Inferior parietal cortex (tissue), 1 donor: Measurements from ENCODE around the gene SLC19A1.
"Not testable (repeated sequence)": the region's sequence is repeated elsewhere in the genome, so short reads cannot be mapped to it uniquely, and the experiment has no call there.

Source experiments
- DNase-seq: peaks from one replicate; pipeline ENCODE4 v3.0.0-alpha.2; 2016; ENCODE audit errors: extremely low spot score

Gene SLC19A1

DNA sequence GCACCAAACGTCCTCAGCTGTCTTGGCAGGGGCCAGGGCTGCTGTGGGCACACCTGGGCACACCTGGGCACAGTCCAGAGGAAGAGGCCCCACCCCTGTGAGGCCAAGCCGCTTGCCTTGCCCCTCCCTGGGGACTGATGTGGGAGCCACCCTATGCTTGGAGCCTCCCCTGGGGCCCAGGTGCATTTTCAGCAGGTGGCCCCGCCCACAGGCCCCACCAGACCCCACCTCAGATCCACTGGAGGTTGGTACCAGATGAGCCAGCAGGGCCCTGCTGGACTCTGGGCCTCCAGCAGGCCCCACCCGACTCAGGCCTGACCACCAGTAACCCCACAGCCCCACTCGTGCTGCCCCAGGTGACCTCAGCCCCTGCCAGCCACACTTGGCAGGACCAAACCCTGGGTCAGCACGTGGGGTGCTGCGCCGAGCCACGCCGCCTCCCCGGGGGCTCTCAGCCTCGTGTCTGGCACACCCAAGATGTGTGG is 8.8 kb downstream of the SLC19A1 start:
- DNase-seq: no peak

DNA sequence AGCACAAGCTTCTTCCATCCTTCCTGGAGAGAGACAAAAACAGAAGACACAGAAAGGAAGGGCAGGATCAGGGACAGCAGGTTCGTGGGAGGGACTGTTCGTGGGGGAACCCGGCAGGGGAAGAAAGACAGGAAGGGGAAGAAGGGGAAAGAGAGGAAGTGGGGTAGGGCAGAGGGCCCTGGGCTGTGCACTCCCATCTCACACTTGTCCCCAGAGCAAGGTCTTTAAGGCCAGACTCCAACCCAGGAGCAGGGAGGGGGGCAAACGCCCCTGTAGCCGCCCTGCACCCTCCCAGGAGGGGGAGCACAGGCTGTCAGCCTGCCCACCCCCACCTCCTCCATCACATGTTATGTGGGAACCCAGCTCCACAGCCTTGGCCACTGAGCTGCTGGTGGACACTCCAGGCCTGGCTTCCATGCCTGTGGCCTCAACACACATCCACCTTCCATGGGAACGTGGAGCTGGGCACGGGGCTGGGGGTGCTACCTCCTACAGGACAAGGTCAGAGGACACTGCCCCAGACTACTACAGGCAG is 9.3 kb downstream of the SLC19A1 start:
- no peak for DNase-seq

DNA sequence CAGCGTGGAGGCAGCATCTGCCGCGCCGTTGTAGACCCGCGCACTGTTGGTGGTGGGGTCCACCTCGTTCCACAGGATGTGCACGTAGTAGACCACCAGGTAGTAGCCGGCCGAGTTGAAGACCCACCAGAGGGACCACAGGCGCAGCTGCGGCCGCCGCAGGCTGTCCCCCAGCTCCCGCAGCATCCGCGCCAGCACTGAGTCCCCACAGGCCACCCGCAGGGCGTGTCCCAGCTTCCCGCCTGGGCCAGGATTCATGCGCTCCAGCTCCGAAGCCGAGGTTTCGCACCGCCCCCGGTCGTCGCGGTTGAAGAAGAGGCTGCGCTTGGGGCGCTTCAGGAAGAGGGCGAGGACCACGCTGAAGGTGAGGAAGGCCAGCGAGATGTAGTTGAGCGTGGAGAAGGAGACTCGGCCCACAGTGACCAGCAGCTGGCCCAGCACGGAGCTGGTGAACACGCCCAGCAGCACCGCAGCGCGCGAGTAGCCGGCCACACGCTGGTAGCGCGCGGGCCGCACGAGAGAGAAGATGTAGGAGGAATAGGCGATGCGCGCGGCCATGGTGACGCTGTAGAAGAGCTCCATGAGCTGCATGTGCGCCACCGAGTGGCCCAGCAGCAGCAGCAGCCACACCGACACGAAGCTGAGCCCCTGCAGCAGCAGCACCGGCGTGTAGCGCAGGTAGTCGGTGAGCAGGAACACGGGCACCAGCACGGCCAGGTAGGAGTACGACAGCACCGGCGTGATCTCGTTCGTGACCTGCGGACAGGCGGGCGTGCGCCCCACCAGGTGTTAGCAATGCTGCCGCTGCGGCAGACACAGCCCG is 10.6 kb downstream of the SLC19A1 start:
- no peak for DNase-seq

DNA sequence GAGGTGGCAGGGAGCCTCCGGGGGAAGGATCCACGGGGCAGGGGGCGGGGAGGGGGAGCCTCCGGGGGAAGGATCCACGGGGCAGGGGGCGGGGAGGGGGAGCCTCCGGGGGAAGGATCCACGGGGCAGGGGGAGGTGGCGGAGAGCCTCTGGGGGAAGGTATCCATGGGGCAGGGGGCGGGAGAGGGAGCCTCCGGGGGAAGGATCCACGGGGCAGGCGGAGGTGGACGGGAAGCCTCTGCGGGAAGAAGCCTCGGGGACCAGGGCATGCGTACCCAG is 11.2 kb downstream of the SLC19A1 start:
- DNase-seq: not testable (repeated sequence)

DNA sequence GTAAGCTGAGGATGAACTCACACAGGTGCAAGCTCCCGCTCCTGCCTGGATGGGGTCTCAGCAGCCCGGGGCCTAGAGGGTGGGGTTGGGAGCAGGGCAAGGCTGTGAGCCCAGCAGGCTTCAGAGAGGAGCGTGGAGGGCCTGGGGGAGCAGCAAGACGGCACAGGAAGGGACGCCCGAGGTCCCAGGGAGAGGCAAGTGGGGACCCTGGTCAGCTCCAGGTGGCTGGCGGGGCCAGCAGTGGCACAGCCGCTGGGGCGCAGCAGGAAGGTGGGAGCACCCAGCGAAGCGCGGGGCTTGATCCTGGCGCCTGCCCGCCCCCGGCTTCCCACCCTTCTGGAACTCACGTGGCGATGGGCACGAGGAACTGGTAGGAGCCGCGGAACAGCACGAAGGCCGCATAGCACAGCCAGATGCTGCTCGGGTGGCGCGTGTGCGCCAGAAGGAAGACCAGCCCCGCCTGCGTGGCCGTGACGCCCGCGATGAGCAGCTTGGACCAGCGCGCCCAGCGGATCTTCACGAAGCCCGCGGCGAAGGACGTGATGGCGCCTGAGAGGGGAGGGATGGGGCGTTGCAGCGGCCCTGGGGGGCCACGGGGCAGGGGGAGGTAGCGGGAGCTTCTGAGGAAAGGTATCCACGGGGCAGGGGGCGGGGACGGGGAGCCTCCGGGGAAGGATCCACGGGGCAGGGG is 11.7 kb downstream of the SLC19A1 start:
- no peak for DNase-seq

DNA sequence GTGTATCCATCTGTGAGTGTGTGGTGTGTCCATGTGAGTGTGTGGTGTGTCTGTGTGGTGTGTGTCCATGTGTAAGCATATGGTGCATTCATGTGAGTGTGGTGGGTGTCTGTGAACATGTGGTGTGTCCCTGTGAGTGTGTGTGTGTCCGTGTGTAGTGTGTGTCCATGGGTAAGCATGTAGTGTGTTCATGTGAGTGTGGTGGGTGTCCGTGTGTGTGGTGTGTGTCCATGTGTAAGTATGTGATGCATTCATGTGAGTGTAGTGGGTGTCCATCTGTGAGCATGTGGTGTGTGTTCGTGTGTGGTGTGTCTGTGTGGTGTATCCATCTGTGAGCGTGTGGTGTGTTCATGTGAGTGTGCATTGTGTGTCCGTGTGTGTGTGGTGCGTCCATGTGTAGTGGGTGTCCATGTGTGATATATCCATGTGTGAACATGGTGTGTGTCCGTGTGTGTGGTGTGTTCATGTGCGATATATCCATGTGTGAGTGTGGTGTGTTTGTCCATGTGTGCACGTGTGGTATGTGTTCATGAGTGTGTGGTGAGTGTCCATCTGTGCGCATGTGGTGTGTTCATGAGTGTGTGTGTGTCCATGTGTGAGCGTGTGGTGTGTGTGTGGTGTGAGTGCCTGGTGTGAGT is 12.3 kb downstream of the SLC19A1 start:
- no peak for DNase-seq

DNA sequence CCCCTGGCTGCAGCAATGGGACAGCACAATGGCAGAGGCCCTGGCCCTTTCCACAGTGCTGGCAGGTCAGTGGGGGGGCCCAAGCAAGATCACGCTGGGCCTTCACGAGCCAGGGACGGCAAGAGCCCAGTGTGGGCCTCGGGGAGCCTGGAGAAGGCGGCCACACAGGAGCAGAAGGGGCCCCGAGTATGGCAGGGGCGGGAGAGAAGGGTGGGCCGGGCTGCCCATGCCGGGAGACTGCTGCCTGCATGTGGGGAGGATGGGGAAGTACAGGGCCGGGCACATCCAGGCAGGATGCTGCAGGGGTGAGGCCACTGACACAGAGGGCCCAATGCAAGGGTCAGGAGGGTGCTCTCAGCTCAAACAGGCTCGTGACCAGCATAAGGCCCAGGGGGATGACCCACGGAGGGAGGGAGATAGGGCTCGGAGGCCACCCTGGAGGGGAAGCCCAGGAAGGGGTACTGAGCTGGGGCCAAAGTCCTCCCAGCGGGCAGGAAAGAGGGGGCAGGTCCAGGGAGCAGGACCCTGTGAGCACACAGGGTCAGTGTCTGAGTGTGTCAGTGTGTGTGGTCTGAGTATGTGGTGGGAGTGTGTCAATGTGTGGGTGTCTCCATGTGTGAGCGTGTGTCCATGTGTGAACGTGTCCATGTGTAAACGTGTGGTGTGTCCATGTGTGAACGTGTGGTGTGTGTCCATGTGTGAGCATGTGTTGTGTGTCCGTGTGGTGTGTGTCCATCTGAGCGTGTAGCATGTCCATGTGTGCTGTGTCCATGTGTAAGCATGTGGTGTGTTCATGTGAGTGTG is 13.1 kb downstream of the SLC19A1 start:
- no peak for DNase-seq

DNA sequence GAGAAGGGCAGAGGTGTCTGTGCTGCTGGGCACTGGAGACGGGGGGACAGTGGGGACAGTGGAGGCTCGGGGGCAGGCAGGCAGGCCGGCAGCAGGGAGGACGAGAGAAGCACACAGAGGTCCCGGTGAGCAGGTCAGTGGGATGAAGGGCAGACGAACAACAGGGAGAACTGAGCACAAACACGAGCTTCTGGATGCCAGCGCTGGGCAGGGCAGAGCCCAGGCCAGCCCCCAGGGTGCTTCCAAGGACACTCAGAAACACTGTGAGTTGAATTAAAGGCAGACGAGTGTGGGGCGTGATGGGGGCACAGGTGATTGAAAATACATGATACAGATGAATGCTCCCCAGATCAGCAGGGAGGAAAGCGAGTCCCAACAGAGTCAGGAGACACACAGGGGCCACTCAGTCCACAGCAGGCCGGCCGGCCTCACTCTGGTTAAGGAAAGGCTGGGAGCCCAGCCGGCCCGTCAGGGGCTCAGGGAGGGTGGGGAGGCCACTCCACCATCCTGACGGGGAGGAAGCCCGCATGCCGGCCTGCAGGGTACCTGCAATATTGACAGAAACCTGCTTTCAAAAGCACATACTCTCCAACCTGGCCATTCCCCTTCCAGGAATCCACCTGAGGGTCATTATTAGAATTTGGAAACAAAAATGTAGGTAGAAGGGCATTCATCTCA is 14.1 kb downstream of the SLC19A1 start:
- DNase-seq: no peak

DNA sequence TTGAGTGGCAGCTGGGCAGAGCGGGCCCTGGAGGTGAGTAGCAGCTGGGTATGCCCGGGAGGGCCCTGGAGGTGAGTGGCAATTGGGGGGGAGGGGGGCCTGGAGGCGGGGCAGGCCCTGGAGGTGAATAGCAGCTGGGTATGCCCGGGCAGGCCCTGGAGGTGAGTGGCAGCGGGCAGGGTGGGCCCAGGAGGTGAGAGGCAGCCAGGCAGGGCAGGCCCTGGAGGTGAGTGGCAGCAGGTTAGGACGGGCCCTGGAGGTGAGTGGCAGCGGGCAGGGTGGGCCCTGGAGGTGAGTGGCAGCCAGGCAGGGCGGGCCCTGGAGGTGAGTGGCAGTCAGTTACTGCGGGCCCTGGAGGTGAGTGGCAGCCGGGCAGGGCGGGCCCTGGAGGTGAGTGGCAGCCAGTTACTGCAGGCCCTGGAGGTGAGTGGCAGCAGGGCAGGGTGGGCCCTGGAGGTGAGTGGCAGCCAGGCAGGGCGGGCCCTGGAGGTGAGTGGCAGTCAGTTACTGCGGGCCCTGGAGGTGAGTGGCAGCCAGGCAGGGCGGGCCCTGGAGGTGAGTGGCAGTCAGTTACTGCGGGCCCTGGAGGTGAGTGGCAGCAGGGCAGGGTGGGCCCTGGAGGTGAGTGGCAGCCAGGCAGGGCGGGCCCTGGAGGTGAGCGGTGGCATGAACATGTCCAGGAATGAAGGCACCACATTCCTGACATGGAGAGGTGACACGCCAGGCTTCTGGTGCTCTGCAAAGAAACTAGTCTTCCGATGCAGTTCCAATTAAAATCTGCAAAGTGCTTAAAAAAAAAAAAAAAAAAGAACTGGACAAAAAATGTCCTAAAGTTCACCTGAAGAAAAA is 14.9 kb downstream of the SLC19A1 start:
- DNase-seq: not testable (repeated sequence)

DNA sequence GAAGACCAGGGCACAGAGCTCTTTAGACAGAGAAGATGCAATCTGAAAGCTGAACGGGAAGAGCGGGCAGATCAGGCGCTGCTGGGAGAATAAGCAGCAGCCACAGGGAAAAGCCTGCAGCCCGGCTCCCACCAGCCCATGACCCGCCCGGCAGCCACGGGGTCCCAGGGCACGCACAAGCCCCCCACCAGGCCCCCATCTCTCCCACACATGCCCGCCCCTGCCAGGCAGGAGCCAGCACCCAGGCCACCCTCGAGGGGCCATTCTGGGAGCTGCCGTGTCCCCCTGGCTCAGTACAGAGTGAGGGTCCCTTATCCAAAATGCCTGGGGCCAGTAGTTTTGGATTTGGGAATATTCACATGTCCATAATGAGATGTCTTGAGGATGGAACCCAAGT is 16.3 kb downstream of the SLC19A1 start:
- DNase-seq: no peak

DNA sequence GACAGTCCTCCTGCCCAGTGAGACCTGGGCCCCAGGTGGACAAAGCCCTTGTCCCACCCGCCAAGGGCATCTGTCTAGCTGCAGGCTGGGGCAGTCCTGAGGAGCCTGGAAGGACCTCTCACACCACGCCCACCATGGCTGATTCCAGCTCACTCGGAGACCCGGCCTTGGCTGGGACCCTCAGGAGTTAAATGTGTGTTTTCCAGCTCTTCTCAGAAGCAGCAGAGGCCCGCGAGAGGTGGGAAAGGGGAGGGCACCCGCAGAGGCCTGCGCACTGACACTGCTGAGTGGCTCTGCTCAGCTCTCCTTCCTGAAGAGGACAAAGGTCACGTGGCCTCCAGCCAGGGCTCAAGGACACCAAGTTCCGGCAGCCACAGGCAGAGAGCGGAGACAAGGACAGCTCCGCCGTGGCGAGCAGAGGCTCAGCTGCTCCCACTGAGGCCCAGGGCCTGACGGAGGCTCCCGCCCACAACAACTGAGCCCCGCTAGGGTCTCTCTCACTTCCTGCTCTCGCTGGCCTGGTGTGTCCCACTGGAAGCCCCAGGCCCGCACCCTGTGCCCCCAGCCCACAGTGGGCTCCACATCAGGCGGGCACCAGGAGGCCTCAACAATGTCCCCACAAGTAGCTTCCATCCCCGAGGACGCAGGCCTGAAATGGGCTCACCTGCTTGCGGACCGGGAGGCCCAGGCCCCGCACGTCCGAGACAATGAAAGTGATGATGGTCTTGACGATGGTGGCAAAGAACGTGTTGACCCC is 16.9 kb downstream of the SLC19A1 start:
- no peak for DNase-seq

DNA sequence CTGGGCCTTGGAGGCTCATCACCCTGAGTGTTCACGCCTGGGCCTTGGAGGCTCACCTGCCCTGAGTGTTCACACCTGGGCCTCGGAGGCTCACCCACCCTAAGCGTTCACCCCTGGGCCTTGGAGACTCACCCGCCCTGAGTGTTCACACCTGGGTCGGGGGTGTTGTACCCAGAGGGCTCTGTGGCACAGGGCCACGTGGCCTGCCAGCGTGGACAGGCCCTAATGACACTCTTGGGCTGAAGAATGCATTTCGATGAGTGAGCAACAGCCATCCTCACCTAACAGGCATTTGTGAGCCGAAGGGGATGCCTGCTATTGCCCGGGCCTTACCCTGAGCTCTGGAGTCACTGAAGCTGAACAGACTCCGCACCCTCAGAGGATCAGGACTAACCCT is 17.5 kb downstream of the SLC19A1 start:
- DNase-seq: no peak

DNA sequence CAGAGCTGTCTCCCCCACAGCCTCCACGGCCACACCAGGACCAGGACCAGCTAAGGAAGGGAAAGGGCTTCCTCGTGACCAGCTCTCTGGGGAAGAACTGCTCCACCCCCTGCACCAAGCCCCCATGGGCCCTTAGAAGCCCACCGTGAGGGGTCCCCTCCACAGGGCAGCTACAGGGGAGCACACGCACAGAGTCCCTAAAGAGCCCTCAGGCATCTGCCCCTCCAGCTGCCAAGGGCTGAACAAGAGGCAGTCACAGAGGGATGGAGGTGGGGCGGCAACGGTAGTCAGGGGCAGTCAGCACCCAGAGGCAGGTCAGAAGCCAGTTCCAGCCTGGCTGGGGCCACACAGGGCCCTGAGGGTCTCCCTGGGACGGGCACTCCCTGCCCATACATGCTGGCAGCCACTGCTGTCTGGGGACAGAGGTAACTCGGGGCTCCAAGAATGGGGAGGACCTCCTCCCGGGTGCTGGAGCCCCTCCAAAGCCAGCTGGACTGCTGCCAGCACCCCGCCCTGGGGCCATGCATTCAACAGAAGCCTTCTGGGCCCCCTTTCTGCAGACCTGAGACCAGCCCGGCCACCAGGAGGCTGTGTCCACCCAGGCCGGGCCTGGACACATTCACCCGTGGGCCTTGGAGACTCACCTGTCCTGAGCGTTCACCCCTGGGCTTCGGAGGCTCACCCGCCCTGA is 18.7 kb downstream of the SLC19A1 start:
- DNase-seq: no peak

DNA sequence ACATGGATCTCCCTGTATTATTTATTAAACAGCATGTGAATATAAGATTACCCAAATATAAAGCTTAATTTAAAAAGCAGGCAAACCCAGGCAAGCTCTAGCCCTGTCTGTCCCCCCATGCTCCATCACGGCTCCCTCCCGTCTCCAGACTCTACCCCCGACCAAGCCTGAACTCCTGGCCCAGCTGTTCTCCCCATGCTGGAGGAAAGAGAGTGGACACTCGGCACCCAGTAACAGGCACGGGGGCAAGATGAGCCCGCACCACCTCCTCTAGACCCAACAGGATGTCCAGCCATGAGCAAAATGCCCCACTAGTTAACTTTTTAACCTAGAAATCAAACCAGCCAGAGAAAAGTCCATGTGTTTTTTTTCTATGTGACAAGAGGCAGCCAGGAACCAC is 19.3 kb downstream of the SLC19A1 start:
- DNase-seq: no peak

DNA sequence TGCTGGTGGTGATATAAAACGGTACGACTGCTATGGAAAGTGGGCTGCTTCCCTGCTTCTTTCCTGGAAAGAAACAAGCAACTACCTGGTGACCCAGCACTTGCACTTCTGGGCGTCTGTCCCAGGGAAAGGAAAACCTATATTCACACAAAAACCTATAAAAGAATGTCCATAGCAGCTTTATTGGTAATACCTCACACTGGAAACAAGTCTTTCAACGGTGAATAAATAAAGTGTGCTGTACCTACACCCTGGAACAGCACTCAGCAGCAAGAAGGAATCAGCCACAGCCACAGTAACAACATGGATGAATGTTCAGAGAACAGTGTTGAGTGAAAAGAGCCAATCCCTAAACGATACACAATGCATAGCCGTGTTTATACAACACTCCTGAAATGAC is 19.9 kb downstream of the SLC19A1 start:
- no peak for DNase-seq

DNA sequence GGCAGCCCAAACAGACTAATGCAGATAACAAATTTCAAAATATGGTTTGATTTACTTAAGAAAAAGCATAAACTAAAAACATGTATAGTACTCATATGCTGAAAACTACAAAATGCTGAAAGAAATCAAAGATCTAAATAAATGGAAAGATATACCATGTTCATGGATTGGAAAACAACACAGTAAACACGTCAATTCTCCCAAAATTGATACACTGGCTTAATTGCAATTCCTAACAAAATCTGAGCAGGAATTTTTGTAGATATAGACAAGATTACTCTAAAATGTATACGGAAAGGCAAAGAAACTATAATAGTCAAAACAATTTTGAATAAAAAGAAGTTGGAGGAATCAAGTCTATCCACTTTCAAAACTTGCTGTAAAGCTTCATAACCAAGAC is 21.0 kb downstream of the SLC19A1 start:
- no peak for DNase-seq

DNA sequence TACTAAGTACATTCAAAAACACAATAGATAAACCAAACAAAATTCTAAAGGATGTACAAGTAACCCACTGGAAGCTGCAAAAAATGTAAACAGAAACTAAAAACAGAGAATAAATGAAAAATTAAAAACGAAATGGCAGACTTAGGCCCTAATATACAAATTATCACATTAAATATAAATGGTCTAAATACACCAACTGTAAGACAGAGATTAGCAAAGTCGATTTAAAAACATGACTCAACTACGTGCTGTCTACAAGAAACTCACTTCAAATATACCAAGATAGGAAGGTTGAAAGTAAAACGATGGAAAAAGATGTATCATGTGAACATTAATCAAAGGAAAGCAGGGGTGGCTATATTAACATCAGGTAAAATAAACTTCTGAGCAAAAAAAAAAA is 23.1 kb downstream of the SLC19A1 start:
- no peak for DNase-seq

DNA sequence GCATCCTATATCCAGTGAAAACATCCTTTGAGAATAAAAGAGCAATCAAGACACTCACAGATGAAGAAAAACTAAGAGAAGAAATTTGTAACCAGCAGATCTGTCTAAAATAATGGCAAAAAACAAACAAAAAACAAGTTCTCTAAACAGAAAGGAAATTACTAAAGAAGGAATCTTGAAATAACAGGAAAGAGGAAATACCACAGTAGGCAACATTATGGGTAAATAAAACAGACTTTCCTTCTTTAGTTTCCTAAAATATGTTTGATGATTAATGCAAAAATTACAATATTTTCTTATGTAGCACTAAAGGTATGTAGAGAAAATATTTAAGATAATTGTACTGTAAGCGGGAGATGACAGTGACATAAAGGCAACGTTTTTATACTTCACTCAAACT is 23.5 kb downstream of the SLC19A1 start:
- DNase-seq: no peak
